Progenitor cell of endocrine pancreas (in vitro differentiated cells): ENCODE data around the gene DYNLT2. TPM values are rescaled to one million over a fixed set of nuclear protein-coding genes. Genes with fewer than 3 reads are reported as not detected.

ENCODE experiments used
- DNase-seq: peaks from one replicate; pipeline ENCODE4 v3.0.0; 2021; ENCODE audit warnings: low spot score; ENCODE audit not compliant: unreplicated experiment
- H3K27ac Mint-ChIP-seq: 2 replicates; pipeline ENCODE4 v1.8.0; 2021; ENCODE audit warnings: mild to moderate bottlenecking, moderate library complexity, mixed read lengths
- H3K27me3 Mint-ChIP-seq: 2 replicates; pipeline ENCODE4 v1.8.0; 2021; ENCODE audit warnings: mixed read lengths
- H3K36me3 Mint-ChIP-seq: 2 replicates; pipeline ENCODE4 v1.8.0; 2022; ENCODE audit warnings: mixed read lengths; ENCODE audit not compliant: insufficient read depth
- H3K4me1 Mint-ChIP-seq: 2 replicates; pipeline ENCODE4 v1.8.0; 2021; ENCODE audit warnings: low read depth, mixed read lengths
- H3K4me3 Mint-ChIP-seq: 2 replicates; pipeline ENCODE4 v1.8.0; 2021; ENCODE audit warnings: low read depth, mild to moderate bottlenecking, moderate library complexity, mixed read lengths
- H3K9me3 Mint-ChIP-seq: 2 replicates; pipeline ENCODE4 v1.8.0; 2021; ENCODE audit warnings: low read depth, mixed read lengths
- total RNA-seq: library from RNA; stranded (reverse); gene quantifications from 2 replicates; pipeline ENCODE4 v1.2.1, GENCODE V29; 2021
- TF ChIP-seq, protein P1 (sequence below): fragments of 200-600 bp; sonication (generic); IDR thresholded peaks from one replicate; pipeline ENCODE4 v1.5.0; 2021; ENCODE audit warnings: antibody characterized with exemption, mild to moderate bottlenecking; ENCODE audit not compliant: unreplicated experiment

DYNLT2 gene
- total RNA-seq, 1 donor from 2014 or later = 1.8 TPM

DNA sequence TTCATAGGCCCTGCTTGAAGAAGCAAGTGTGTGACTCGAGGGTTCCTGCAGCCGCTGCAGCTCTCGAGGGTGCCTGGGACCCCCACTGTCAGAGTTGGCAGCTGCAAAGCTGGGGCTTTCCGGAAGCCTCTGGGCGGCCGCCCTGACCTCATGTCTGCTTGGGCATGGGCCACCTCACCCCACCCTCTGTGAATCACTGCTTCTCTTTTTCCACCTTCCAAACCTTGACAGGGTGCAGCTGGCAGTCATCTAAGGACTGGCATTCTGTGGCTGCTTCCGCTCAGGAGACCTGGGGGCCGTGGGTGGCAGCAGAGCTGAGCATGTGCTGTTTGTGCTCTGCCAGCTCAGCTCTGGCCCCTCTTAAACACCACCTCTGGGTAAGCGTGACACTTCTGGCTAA, 32.0 kb upstream of the DYNLT2 start:
- Mint-ChIP-seq H3K4me3 (no peak overlapping the region), H3K27me3 (no peaks in the 10 kb centered on the region), H3K27ac (no peak overlapping the region), H3K9me3 (peaks cover 3% of the 10 kb centered on the region), H3K4me1 (no peaks in the 10 kb centered on the region), H3K36me3 (peaks cover 38% of the 10 kb centered on the region)
- DNase-seq = no peak
- TF ChIP-seq, protein P1, sequence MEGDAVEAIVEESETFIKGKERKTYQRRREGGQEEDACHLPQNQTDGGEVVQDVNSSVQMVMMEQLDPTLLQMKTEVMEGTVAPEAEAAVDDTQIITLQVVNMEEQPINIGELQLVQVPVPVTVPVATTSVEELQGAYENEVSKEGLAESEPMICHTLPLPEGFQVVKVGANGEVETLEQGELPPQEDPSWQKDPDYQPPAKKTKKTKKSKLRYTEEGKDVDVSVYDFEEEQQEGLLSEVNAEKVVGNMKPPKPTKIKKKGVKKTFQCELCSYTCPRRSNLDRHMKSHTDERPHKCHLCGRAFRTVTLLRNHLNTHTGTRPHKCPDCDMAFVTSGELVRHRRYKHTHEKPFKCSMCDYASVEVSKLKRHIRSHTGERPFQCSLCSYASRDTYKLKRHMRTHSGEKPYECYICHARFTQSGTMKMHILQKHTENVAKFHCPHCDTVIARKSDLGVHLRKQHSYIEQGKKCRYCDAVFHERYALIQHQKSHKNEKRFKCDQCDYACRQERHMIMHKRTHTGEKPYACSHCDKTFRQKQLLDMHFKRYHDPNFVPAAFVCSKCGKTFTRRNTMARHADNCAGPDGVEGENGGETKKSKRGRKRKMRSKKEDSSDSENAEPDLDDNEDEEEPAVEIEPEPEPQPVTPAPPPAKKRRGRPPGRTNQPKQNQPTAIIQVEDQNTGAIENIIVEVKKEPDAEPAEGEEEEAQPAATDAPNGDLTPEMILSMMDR = no peak

DNA sequence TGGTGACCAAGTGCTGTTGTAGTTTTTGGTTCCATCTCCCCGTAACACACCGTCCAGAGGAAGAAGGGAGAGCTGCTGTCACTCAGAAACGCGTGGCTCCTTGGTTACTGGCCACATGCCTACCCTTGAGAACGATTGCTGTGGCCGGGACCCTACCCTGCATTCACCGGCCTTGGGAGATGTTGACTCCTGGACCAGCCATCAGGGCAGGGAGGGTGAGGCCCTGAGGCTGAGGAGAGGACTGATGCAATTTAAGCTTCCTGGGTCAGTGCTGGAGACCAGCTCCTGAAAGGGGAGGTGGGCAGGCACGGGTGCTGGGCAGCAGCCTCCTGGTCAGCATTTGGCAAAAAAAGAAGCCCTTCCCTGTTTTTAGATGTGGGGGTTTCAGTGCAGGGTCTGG, 31.6 kb upstream of the DYNLT2 start:
- Mint-ChIP-seq H3K4me3 (no peak overlapping the region), H3K4me1 (no peaks in the 10 kb centered on the region), H3K27ac (no peak overlapping the region), H3K9me3 (peaks cover 3% of the 10 kb centered on the region), H3K27me3 (no peaks in the 10 kb centered on the region), H3K36me3 (peaks cover 38% of the 10 kb centered on the region)
- DNase-seq = no peak
- TF ChIP-seq, protein P1 = no peak

DNA sequence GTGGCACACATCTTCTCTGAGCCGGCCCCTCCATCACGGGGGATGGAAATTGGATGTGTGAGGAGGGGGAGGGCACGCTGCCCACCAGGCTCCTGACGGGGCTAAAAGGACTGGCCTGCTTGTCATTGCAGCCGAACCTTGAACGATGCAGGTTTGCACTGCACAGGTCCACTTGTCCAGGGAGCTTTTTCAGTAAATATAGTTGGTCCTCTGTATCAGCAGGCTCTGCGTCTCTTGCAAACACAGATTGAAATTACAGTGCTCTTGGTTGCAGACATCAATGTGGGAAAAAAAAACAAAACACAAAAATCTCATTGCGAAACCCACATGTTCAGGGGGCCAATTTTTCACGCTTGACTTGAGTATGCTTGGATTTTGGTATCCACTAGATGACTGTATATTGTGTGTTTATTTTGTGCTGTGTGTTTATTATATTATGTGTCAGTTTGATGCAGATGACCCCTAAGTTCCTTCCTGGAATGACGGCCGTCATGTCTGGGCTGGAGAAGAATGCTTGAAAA, 29.3 kb upstream of the DYNLT2 start:
- TF ChIP-seq, protein P1 = no peak
- no peak for DNase-seq
- peaks cover 5% of the 10 kb centered on the region for H3K4me1 Mint-ChIP-seq

DNA sequence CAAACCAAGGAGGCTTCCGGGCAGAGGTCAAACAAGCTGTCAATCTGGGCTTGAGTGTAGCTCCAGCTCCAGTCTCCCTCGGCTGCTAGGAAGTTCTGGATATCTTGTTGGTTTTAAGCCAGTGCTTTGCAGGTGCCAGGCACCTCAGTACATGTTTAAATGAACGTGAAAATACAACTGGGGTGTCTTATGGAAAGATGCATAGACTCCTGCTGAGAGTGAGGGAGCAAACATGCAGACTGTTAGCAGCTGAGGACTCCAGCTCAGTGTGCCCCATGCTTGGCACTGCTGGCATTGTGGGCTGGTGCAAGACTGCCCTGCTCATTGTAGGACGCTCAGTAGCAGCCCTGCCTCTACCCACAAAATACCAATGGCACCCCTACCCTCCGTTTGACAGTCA, 28.5 kb upstream of the DYNLT2 start:
- Mint-ChIP-seq H3K9me3 (peaks cover 3% of the 10 kb centered on the region), H3K4me1 (peaks cover 5% of the 10 kb centered on the region), H3K4me3 (no peak overlapping the region), H3K36me3 (peaks cover 33% of the 10 kb centered on the region), H3K27me3 (no peaks in the 10 kb centered on the region), H3K27ac (no peak overlapping the region)
- TF ChIP-seq, protein P1 = no peak
- no peak for DNase-seq

More for the DNA sequence above, 29.3 kb upstream of the DYNLT2 start:
- Mint-ChIP-seq H3K4me3 (no peak overlapping the region), H3K27ac (no peak overlapping the region), H3K36me3 (peaks cover 35% of the 10 kb centered on the region), H3K9me3 (peaks cover 3% of the 10 kb centered on the region), H3K27me3 (no peaks in the 10 kb centered on the region)

DNA sequence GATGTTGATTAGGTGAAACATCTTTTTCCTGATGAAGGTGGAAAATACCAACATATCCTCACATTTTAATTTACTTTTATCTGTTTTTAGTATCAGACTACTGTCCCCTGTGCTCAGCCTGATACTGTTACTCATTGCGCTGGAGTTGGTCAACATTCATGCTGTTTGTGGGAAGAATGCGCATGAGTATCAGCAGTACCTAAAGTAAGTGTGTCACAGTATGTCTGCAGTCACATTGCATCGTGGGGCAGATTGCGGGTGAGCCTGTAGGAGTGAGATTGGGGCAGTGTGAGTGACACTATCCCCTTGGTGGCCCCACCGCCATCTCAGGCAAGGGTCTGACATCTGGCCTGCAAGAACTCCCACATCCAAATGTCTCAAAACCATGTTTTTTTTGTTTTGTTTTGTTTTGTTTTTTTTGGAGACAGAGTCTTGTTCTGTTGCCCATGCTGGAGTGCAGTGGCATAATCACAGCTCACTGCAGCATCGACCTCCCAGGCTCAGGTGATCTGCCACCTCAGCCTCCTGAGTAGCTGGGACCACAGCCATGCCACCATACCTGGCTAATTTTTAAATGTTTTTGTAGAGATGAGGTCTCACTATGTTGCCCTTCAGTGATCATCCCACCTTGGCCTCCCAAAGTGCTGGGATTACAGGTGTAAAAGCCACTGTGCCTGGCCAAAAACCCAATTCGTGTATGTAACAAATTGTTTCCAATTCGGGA, 27.9 kb upstream of the DYNLT2 start:
- Mint-ChIP-seq H3K27ac (no peak overlapping the region), H3K36me3 (peaks cover 30% of the 10 kb centered on the region), H3K4me1 (peaks cover 5% of the 10 kb centered on the region), H3K4me3 (no peak overlapping the region), H3K27me3 (no peaks in the 10 kb centered on the region), H3K9me3 (peaks cover 3% of the 10 kb centered on the region)
- TF ChIP-seq, protein P1 = no peak
- DNase-seq = no peak
